HEK293 (cell line): ENCODE results near the gene KAT2B.

Source experiments
- CTCF ChIA-PET: fragments of 350-600 bp; formaldehyde crosslinking; extraction: SDS; loops from one replicate; lab custom pipeline; 2021; ENCODE audit warnings: antibody characterized with exemption; lab: Yijun Ruan, JAX
- POLR2A ChIA-PET: fragments of 300-600 bp; formaldehyde crosslinking; extraction: SDS; loops from one replicate; lab custom pipeline; 2020; ENCODE audit warnings: antibody characterized with exemption, inconsistent platforms; lab: Yijun Ruan, JAX
- H3K27ac ChIP-seq: fragments of 200-500 bp; sonication (Bioruptor generic); 2 replicates; pipeline ENCODE4 v1.5.1; 2014; ENCODE audit warnings: low read depth, low read length, control low read depth, inconsistent platforms; ENCODE audit errors: extremely low read depth
- H3K36me3 ChIP-seq, 2 experiments: fragments of 200-500 bp in 1 of 2; sonication (Bioruptor generic) in 1 of 2; 1 replicate in 1 of 2; 2 replicates in 1 of 2; pipeline ENCODE4 v1.5.1; 2014 to 2017; ENCODE audit warnings: inconsistent platforms in 2 of 2, low read length in 2 of 2; ENCODE audit not compliant: control insufficient read depth in 2 of 2, insufficient read depth in 1 of 2
- H3K4me1 ChIP-seq: fragments of 200-500 bp; sonication (Bioruptor generic); 2 replicates; pipeline ENCODE4 v1.5.1; 2014; ENCODE audit warnings: mild to moderate bottlenecking, low read length, inconsistent platforms; ENCODE audit not compliant: control insufficient read depth, insufficient read depth
- H3K4me3 ChIP-seq: 2 replicates; pipeline ENCODE4 v1.5.1; 2011; ENCODE audit warnings: low read depth, mild to moderate bottlenecking, control low read depth, low read length, moderate library complexity
- H3K9me3 ChIP-seq: fragments of 200-500 bp; sonication (Bioruptor generic); 2 replicates; pipeline ENCODE4 v1.5.1; 2014; ENCODE audit warnings: low read depth, low read length, inconsistent platforms; ENCODE audit not compliant: control insufficient read depth, insufficient read depth
- IKZF3 ChIP-seq: fragments of 450-650 bp; IDR thresholded peaks from 2 replicates; pipeline ENCODE4 v1.5.0; 2018; ENCODE audit warnings: missing biosample characterization, mild to moderate bottlenecking, missing genetic modification characterization, moderate library complexity
- KLF1 ChIP-seq: fragments of 450-650 bp; formaldehyde crosslinking; IDR thresholded peaks from 2 replicates; pipeline ENCODE4 v1.5.1; 2016; ENCODE audit warnings: missing biosample characterization, missing genetic modification characterization
- KLF7 ChIP-seq: fragments of 450-650 bp; formaldehyde crosslinking; IDR thresholded peaks from 2 replicates; pipeline ENCODE4 v1.5.1; 2016; ENCODE audit warnings: missing biosample characterization, missing genetic modification characterization, borderline replicate concordance
- YY2 ChIP-seq: fragments of 450-650 bp; formaldehyde crosslinking; IDR thresholded peaks from 2 replicates; pipeline ENCODE4 v1.5.1; 2016; ENCODE audit warnings: missing biosample characterization, missing genetic modification characterization
- ZBTB17 ChIP-seq: fragments of 450-650 bp; formaldehyde crosslinking; IDR thresholded peaks from 2 replicates; pipeline ENCODE4 v1.5.1; 2016; ENCODE audit warnings: missing biosample characterization, missing genetic modification characterization
- ZFP3 ChIP-seq: fragments of 450-650 bp; formaldehyde crosslinking; IDR thresholded peaks from 2 replicates; pipeline ENCODE4 v1.5.1; 2016; ENCODE audit warnings: low read depth, missing biosample characterization, missing genetic modification characterization
- ZFP69B ChIP-seq: fragments of 450-650 bp; formaldehyde crosslinking; IDR thresholded peaks from 2 replicates; pipeline ENCODE4 v1.5.1; 2016; ENCODE audit warnings: missing biosample characterization, missing genetic modification characterization
- ZNF10 ChIP-seq: fragments of 450-650 bp; formaldehyde crosslinking; IDR thresholded peaks from 2 replicates; pipeline ENCODE4 v1.5.1; 2017; ENCODE audit warnings: missing biosample characterization, missing genetic modification characterization
- ZNF239 ChIP-seq: fragments of 450-650 bp; formaldehyde crosslinking; IDR thresholded peaks from 2 replicates; pipeline ENCODE4 v1.5.1; 2016; ENCODE audit warnings: missing biosample characterization, missing genetic modification characterization
- ZNF274 ChIP-seq, 2 experiments: fragments of 200-500 bp in 1 of 2; fragments of 450-650 bp in 1 of 2; sonication (Bioruptor generic) in 1 of 2; formaldehyde crosslinking in 1 of 2; IDR thresholded peaks; 2 replicates each; pipeline versions ENCODE4 v1.5.1 to v1.6.1; 2014 to 2016; ENCODE audit warnings: borderline replicate concordance in 1 of 2, inconsistent platforms in 1 of 2, low read length in 1 of 2, missing biosample characterization in 1 of 2, missing genetic modification characterization in 1 of 2
- ZNF510 ChIP-seq: fragments of 450-650 bp; formaldehyde crosslinking; IDR thresholded peaks from 2 replicates; pipeline ENCODE4 v1.5.1; 2018; ENCODE audit warnings: mild to moderate bottlenecking, missing genetic modification characterization, missing biosample characterization; ENCODE audit not compliant: insufficient replicate concordance
- ZNF555 ChIP-seq: fragments of 450-650 bp; formaldehyde crosslinking; conservative IDR thresholded peaks from 2 replicates; pipeline ENCODE4 v1.5.1; 2017; ENCODE audit warnings: missing biosample characterization, mild to moderate bottlenecking, missing genetic modification characterization, inconsistent platforms
- ZNF624 ChIP-seq: fragments of 450-650 bp; formaldehyde crosslinking; IDR thresholded peaks from 2 replicates; pipeline ENCODE4 v1.5.1; 2017; ENCODE audit warnings: missing biosample characterization, missing genetic modification characterization
- ZNF626 ChIP-seq: fragments of 450-650 bp; sonication (Bioruptor Pico); formaldehyde crosslinking; IDR thresholded peaks from 2 replicates; pipeline ENCODE4 v1.5.1; 2018; ENCODE audit warnings: missing biosample characterization, missing genetic modification characterization, inconsistent platforms
- ZNF654 ChIP-seq: fragments of 450-650 bp; formaldehyde crosslinking; IDR thresholded peaks from 2 replicates; pipeline ENCODE4 v1.5.1; 2016; ENCODE audit warnings: low read depth, missing biosample characterization, missing genetic modification characterization
- ZNF658 ChIP-seq: fragments of 450-650 bp; formaldehyde crosslinking; IDR thresholded peaks from 2 replicates; pipeline ENCODE4; 2016; ENCODE audit warnings: missing biosample characterization, missing genetic modification characterization
- ZNF785 ChIP-seq: fragments of 450-650 bp; formaldehyde crosslinking; IDR thresholded peaks from 2 replicates; pipeline ENCODE4 v1.5.1; 2016; ENCODE audit warnings: missing biosample characterization, missing genetic modification characterization
- ZSCAN30 ChIP-seq: fragments of 450-650 bp; IDR thresholded peaks from 2 replicates; pipeline ENCODE4 v1.5.1; 2018; ENCODE audit warnings: missing biosample characterization, mild to moderate bottlenecking, missing genetic modification characterization, moderate library complexity
- TF ChIP-seq, protein P1 (sequence below): fragments of 450-650 bp; formaldehyde crosslinking; IDR thresholded peaks from 2 replicates; pipeline ENCODE4 v1.5.1; 2017; ENCODE audit warnings: missing biosample characterization, missing genetic modification characterization
- TF ChIP-seq, protein P2 (sequence below): fragments of 450-650 bp; formaldehyde crosslinking; IDR thresholded peaks from 2 replicates; pipeline ENCODE4 v1.5.1; 2016; ENCODE audit warnings: missing biosample characterization, missing genetic modification characterization
- TF ChIP-seq, protein P3 (sequence below): fragments of 450-650 bp; formaldehyde crosslinking; IDR thresholded peaks from 2 replicates; pipeline ENCODE4 v1.5.1; 2017; ENCODE audit warnings: missing biosample characterization, missing genetic modification characterization
- TF ChIP-seq, protein P4 (sequence below): fragments of 450-650 bp; IDR thresholded peaks from 2 replicates; pipeline ENCODE4 v1.5.1; 2018; ENCODE audit warnings: missing biosample characterization, missing genetic modification characterization
- TF ChIP-seq, protein P5 (sequence below): fragments of 450-650 bp; formaldehyde crosslinking; IDR thresholded peaks from 2 replicates; pipeline ENCODE4 v1.5.1; 2016; ENCODE audit warnings: missing biosample characterization, missing genetic modification characterization
- TF ChIP-seq, protein P6 (sequence below): fragments of 450-650 bp; formaldehyde crosslinking; IDR thresholded peaks from 2 replicates; pipeline ENCODE4 v1.5.1; 2017; ENCODE audit warnings: missing biosample characterization, missing genetic modification characterization
- TF ChIP-seq, protein P7 (sequence below): fragments of 450-650 bp; IDR thresholded peaks from 2 replicates; pipeline ENCODE4 v1.5.1; 2018; ENCODE audit warnings: missing biosample characterization, mild to moderate bottlenecking, missing genetic modification characterization

Gene KAT2B

DNA sequence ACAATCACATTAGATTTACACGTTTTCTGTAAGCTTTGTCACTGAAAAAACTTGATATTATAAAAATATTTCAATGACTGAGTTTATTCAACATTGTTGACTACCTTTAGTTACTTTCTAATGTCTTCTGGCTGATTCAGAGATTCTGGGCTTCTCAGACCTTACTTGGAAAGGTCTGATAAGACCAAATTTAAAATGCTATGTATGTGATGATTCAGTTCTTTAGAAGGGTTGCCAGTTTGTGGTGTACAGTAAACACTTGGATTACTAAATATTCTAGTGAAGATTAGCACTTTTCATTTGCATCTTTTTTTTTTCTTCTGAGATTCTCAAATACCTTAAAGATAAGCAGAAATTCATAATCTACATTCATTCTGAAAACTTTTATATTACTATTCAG lies 96.0 kb downstream of the KAT2B start:
- Histone ChIP-seq H3K36me3 (peaks cover 0 to 5% of the 10 kb centered on the region in 2 experiments; a peak in 2 of 3 replicates), H3K27ac (no peak overlapping the region), H3K4me3 (no peak overlapping the region), H3K9me3 (no peaks in the 10 kb centered on the region), H3K4me1 (no peaks in the 10 kb centered on the region)
- POLR2A ChIA-PET = no interaction called here
- TF ChIP-seq, protein P1, sequence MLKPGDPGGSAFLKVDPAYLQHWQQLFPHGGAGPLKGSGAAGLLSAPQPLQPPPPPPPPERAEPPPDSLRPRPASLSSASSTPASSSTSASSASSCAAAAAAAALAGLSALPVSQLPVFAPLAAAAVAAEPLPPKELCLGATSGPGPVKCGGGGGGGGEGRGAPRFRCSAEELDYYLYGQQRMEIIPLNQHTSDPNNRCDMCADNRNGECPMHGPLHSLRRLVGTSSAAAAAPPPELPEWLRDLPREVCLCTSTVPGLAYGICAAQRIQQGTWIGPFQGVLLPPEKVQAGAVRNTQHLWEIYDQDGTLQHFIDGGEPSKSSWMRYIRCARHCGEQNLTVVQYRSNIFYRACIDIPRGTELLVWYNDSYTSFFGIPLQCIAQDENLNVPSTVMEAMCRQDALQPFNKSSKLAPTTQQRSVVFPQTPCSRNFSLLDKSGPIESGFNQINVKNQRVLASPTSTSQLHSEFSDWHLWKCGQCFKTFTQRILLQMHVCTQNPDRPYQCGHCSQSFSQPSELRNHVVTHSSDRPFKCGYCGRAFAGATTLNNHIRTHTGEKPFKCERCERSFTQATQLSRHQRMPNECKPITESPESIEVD (tag by site-specific recombination) = no peak
- TF ChIP-seq ZFP69B (no peak), YY2 (tag by site-specific recombination) (no peak), ZNF274 (IDR thresholded peaks at IDR 0.05; ENCODE audit: low read length) (no peak), ZNF274 (tag by site-specific recombination; IDR thresholded peaks at IDR 0.05; ENCODE audit: borderline replicate concordance) (no peak), KLF7 (tag by site-specific recombination) (no peak), ZNF785 (tag by site-specific recombination) (no peak), ZBTB17 (tag by site-specific recombination) (no peak), ZNF658 (tag by site-specific recombination) (no peak)
- TF ChIP-seq, protein P2, sequence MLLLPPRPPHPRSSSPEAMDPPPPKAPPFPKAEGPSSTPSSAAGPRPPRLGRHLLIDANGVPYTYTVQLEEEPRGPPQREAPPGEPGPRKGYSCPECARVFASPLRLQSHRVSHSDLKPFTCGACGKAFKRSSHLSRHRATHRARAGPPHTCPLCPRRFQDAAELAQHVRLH (tag by site-specific recombination) = no peak
- TF ChIP-seq, protein P3, sequence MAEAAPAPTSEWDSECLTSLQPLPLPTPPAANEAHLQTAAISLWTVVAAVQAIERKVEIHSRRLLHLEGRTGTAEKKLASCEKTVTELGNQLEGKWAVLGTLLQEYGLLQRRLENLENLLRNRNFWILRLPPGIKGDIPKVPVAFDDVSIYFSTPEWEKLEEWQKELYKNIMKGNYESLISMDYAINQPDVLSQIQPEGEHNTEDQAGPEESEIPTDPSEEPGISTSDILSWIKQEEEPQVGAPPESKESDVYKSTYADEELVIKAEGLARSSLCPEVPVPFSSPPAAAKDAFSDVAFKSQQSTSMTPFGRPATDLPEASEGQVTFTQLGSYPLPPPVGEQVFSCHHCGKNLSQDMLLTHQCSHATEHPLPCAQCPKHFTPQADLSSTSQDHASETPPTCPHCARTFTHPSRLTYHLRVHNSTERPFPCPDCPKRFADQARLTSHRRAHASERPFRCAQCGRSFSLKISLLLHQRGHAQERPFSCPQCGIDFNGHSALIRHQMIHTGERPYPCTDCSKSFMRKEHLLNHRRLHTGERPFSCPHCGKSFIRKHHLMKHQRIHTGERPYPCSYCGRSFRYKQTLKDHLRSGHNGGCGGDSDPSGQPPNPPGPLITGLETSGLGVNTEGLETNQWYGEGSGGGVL = no peak
- TF ChIP-seq, protein P4, sequence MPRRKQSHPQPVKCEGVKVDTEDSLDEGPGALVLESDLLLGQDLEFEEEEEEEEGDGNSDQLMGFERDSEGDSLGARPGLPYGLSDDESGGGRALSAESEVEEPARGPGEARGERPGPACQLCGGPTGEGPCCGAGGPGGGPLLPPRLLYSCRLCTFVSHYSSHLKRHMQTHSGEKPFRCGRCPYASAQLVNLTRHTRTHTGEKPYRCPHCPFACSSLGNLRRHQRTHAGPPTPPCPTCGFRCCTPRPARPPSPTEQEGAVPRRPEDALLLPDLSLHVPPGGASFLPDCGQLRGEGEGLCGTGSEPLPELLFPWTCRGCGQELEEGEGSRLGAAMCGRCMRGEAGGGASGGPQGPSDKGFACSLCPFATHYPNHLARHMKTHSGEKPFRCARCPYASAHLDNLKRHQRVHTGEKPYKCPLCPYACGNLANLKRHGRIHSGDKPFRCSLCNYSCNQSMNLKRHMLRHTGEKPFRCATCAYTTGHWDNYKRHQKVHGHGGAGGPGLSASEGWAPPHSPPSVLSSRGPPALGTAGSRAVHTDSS (tag by site-specific recombination) = no peak
- TF ChIP-seq, protein P5, sequence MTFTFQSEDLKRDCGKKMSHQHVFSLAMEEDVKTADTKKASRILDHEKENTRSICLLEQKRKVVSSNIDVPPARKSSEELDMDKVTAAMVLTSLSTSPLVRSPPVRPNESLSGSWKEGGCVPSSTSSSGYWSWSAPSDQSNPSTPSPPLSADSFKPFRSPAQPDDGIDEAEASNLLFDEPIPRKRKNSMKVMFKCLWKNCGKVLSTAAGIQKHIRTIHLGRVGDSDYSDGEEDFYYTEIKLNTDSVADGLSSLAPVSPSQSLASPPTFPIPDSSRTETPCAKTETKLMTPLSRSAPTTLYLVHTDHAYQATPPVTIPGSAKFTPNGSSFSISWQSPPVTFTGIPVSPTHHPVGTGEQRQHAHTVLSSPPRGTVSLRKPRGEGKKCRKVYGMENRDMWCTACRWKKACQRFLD = no peak
- TF ChIP-seq, protein P6, sequence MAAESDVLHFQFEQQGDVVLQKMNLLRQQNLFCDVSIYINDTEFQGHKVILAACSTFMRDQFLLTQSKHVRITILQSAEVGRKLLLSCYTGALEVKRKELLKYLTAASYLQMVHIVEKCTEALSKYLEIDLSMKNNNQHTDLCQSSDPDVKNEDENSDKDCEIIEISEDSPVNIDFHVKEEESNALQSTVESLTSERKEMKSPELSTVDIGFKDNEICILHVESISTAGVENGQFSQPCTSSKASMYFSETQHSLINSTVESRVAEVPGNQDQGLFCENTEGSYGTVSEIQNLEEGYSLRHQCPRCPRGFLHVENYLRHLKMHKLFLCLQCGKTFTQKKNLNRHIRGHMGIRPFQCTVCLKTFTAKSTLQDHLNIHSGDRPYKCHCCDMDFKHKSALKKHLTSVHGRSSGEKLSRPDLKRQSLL (tag by site-specific recombination) = no peak
- CTCF ChIA-PET = interaction anchor here (0.6 to 1.0 kb wide), 4 partner anchors 12 to 697 kb away, joined by 3 to 4 read pairs (median 3); no protein-coding TSS in a partner anchor

DNA sequence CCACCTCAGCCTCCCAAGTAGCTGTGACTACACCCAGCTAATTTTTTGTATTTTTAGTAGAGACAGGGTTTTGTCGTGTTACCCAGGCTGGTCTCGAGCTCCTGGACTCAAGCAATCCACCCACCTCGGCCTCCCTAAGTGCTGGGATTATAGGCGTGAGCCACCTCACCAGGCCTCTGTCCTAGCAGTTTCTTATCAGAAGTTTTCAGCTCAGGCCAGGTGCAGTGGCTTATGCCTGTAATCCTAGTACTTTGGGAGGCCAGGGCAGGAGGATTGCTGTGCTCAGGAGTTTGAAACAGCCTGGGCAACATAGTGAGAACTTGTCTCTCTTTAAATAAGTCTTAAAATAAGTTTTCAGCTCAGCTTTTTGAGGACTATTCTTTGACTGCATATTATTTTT lies 97.4 kb downstream of the KAT2B start:
- no peaks in the 10 kb centered on the region for H3K9me3 ChIP-seq
- CTCF ChIA-PET = no interaction called here
- no peaks in the 10 kb centered on the region for H3K4me1 ChIP-seq
- POLR2A ChIA-PET = no interaction called here
- H3K4me3 ChIP-seq = no peak overlapping the region
- no peak overlapping the region for H3K27ac ChIP-seq
- peaks cover 0 to 11% of the 10 kb centered on the region in 2 experiments; a peak in 2 of 3 replicates for H3K36me3 ChIP-seq
- TF ChIP-seq ZNF785 (tag by site-specific recombination) (no peak), ZNF10 (tag by site-specific recombination) (no peak), ZNF555 (tag by site-specific recombination) (no peak), IKZF3 (tag by site-specific recombination) (no peak), ZNF624 (tag by site-specific recombination) (no peak), ZNF626 (tag by site-specific recombination) (no peak), ZNF654 (tag by site-specific recombination) (no peak), ZNF510 (no peak), ZSCAN30 (tag by site-specific recombination) (no peak), ZFP3 (tag by site-specific recombination) (no peak), KLF1 (no peak), ZNF239 (tag by site-specific recombination) (no peak)
- TF ChIP-seq, protein P7, sequence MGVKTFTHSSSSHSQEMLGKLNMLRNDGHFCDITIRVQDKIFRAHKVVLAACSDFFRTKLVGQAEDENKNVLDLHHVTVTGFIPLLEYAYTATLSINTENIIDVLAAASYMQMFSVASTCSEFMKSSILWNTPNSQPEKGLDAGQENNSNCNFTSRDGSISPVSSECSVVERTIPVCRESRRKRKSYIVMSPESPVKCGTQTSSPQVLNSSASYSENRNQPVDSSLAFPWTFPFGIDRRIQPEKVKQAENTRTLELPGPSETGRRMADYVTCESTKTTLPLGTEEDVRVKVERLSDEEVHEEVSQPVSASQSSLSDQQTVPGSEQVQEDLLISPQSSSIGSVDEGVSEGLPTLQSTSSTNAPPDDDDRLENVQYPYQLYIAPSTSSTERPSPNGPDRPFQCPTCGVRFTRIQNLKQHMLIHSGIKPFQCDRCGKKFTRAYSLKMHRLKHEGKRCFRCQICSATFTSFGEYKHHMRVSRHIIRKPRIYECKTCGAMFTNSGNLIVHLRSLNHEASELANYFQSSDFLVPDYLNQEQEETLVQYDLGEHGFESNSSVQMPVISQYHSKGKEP (tag by site-specific recombination) = no peak
